HG02938 (cell line): Measurements from ENCODE around the gene ATP2B2.
"Not testable (repeated sequence)": the region's sequence is repeated elsewhere in the genome, so short reads cannot be mapped to it uniquely, and the experiment has no call there.

Experiments used
- ATAC-seq: cut with Tn5 transposase; IDR thresholded peaks from one replicate; pipeline ENCODE4 v1.9.1; 2021; ENCODE audit warnings: mild to moderate bottlenecking, moderate library complexity; ENCODE audit not compliant: unreplicated experiment

Gene ATP2B2

GRCh38 chr3:10311710-10312109, 193.7 kb downstream of the ATP2B2 start:
- no peak for ATAC-seq

DNA sequence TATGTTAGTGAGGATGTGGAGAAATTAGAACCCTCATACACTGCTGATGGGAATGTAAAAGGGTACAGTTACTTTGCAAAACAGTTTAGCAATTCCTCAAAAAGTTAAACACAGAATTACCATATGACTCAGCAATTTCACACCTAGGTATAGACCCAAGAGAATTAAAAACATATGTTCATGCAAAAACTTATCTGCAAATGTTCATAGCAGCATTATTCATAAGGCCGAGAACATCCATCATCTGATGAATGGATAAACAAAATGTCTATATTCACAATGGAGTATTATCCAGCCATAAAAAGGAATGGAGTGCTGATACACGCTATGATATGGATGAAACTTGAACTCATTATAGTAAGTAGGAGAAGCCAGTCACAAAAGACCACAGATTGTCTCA, 194.8 kb downstream of the ATP2B2 start:
- ATAC-seq, result no peak

DNA sequence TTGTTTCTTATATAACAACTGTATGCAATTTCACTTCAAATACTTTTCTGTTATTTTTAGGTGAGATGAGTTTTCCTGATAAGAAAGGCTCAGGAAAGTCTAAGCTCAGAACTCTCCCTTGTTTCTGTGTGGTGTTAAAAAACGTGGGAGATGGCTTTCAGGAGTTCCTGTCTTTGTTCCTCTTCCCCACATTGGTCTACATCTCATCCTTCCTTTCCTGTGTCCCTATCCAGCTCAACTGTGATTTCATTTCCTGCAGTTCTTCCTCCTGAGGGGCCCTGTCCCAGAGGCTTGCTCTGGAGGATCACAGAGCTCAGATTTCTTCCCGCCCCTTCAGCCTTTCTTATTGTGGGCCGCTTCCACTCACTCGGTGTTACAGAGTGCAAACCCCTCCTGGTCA, 195.7 kb downstream of the ATP2B2 start:
- ATAC-seq, result no peak

- no peak for ATAC-seq
Observed at GRCh38 chr3:10308678-10309077, 196.7 kb downstream of the ATP2B2 start.

GRCh38 chr3:10306156-10306555, 199.2 kb downstream of the ATP2B2 start:
- no peak for ATAC-seq

DNA sequence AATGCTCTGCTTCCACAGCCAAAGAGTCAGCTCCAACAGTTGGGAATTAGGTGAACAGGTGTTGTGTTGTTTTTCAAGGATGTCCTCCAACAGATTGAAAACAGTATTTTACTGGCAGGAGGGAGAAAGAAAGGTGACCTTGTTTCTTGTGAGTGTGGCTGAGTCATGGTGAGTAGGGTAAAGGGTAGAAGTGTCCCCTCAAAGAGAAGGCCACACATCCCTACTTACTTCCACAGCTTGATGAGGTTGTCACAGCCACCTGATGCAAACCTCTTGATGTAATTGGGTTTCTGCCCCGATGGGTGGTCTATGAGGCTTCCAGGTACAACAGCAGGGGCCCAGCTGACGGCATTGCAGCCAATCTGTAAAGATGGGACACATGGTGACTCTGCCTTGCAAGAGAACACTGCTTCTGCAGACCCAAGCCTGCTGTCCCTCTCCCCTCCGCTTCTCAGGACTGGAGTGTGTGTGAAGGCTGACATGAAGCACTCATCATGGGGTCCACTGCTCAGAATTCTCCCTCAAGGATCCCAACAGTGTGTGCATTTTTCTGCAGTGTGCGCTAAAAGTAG, 200.0 kb downstream of the ATP2B2 start:
- no peak for ATAC-seq

DNA sequence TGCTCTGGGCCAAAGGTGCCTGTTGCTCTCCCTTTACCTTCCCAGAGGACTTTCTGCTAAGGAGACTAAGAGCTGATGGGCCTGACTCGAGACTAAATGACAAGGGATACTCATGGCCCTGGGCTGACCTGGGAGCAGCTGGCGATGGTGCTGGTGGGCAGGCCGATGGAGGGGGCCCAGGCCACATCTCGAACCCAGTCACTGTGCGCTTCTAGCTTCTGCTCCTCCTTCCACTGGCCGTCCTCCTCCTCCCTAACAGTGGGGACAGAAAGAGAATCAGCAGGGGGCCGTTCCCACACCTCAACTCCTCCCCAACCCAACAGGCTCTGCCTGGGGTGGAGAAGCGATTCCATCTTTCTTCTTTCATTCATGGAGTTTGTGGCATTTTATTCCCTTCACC, 200.5 kb downstream of the ATP2B2 start:
- no peak for ATAC-seq

GRCh38 chr3:10303785-10304184, 201.6 kb downstream of the ATP2B2 start:
- ATAC-seq, result no peak

DNA sequence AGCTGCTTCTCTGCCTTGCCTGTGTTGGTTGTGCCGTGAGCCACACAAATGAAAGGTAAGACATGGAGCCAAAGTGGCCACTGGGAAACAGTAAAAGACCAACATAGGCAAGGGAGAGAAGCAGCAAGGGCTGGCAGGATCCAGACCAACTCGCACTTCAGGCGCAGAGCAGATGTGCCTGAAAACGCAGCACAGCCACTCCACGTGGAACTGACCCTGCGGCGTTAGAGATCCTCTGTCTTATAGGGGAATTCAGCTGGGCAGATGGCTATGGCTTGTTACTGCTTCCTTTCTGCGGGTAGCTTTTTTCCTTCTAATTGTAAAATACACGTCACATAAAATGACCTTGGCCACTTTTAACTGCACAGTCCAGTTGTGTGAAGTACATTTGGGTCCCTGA, 202.3 kb downstream of the ATP2B2 start:
- ATAC-seq, result no peak

GRCh38 chr3:10300087-10300486, 205.3 kb downstream of the ATP2B2 start:
- ATAC-seq, result peak; percentile 3

GRCh38 chr3:10299679-10300078, 205.7 kb downstream of the ATP2B2 start:
- ATAC-seq, result peak; percentile 75

- no peak for ATAC-seq
Observed at GRCh38 chr3:10299175-10299574, 206.2 kb downstream of the ATP2B2 start.

DNA sequence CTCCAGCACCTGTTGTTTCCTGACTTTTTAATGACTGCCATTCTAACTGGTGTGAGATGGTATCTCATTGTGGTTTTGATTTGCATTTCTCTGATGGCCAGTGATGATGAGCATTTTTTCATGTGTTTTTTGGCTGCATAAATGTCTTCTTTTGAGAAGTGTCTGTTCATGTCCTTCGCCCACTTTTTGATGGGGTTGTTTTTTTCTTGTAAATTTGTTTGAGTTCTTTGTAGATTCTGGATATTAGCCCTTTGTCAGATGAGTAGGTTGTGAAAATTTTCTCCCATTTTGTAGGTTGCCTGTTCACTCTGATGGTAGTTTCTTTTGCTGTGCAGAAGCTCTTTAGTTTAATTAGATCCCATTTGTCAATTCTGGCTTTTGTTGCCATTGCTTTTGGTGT, 207.3 kb downstream of the ATP2B2 start:
- not testable (repeated sequence) for ATAC-seq

GRCh38 chr3:10294030-10294586, 211.3 kb downstream of the ATP2B2 start:
- no peak for ATAC-seq

DNA sequence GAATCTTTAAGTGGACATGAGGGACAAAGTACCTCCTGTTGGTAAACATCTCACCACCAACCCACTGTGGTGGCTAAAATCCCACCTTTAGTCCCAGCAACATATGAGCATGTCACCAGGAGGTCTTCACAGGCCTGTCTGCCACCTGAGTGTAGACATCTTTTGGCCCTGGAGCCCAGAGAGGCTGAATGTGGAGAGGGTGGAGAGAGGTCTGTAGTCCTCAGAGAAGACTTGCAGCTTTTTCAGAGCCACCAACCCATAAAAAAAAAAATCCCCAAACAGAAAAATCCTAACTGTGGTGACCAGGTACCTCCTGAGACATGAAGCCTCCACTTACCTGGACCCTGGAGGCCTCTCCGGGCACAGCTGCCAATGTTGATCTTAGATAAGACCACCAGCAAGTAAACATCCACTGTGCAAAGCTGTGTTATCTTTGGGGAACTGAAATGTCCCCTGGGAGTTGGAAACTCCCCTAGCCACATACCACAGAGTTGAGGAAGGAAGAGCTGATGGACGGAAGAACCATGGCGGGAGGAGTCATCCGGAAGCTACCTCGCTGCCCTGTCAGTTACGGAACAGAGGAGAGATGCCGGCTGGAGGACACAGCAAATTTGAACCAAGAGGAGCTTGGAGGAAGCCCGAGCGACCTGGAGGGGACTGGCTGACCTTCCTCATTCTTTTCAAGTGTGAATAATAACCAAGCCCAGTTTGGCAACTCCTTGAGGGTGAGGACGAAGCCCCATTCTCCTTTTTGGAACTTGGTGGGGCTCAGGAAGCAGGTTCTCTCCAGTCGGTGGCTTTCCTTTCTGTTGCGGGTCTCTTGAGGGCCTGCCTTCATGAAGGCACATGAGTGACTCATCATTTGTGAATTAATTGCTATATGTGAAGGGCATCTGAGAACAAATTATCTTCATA, 212.6 kb downstream of the ATP2B2 start, which contains the start of gene GHRL:
TSS of gene GHRL (minus strand) at position 443 of the 915 bp plus-strand sequence. CDS start 2,767 bp downstream, outside the sequence.
- peak; percentile 70 for ATAC-seq

DNA sequence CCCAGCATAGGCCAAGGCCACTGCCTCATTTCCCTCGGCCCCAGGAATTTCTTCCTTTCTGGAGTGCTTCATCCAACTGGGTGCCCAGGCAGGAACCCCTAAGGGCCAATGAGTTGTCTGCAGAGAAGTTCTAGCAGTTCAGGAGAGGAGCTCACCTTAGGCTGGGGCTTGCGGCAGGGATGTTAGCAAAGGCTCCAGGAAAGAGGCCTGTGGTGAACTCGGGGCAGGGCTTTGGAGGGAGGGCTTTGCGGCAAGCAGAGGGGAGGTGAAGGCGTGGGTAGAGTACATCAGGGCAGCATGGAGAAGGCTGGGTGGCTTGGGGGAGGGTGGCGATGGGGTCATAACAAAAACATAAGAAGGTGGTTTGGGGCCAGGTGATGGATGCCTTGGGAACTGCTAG, 213.7 kb downstream of the ATP2B2 start:
- no peak for ATAC-seq

DNA sequence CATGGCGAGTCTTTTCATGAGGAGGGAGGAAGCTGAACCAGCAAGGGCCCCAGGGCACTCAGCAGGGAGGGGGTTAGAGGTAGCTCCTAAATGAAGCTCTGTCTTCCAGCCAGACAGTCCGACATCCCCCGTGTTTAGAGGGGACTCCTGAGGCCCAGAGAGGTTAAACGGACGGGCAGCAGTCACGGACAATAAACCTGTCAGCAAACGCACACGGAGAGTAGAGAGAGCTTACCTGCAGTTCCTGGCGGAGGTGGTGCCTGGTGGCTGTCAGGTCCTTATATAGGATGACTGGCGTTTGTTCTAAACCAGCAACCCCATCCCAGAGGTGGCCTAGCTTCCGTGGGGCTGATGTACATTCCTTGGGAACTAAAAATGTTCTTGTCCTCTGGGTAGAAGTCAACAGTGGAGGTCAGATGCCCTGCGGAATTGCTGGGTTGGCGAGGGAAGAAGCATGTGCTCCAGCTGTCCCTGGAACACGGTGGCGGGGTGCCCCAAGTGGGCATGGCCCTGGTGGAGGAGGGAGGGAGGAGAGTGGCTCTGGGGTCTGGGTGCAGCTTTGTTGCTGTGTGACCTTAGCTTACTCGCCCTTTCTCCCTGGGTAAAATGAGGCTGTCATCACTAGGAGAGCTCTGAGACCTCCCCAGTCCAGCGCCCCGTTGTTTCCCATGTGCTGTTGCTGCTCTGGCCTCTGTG, 214.8 kb downstream of the ATP2B2 start:
- no peak for ATAC-seq

DNA sequence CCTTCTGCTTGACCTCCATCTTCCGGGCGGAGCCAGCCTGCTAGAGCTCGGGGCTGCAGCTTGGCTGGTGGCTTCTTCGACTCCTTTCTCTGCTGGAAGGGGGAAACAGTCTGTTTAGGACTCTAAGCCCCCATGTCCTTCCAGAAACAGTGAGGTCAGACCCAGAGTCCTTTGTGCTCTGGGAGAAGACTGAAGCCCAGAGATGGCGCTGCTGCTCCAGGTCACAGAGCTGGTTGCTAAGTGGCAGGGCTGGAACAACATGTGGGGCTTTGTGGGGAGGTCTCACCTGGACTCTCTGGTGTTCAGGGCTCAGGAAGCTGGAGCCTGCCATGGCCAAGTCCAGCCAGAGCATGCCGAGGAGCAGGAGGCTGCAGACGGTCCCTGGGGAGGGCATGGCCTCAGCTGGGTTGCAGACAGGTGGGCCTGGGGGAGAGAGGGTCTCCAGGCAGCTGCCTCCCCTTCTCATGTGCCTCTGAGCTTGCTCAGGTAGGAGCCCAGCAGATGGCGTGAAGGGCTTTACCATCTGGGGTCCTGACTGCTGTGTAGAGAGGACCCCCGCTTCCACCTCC, 215.5 kb downstream of the ATP2B2 start:
- ATAC-seq, result no peak

DNA sequence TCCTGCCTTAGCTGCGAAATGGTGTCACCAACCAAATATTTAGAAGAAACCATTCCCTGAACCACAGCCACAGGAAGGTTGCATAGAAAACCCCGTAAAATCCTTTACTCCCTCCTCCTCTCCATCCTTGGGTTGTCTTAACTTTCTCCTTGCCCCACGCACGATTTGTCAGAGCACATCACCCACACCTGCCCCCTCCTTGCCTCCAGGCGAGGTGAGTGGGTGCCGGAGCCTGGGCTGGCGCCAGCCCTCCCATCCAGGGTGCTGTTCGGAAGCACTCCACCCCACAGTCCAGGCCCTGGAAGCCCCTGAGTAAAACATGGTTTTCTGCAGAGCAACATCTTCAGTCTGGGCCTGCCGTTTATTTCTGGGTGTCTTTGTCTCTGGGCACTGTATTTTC, 216.3 kb downstream of the ATP2B2 start:
- no peak for ATAC-seq

DNA sequence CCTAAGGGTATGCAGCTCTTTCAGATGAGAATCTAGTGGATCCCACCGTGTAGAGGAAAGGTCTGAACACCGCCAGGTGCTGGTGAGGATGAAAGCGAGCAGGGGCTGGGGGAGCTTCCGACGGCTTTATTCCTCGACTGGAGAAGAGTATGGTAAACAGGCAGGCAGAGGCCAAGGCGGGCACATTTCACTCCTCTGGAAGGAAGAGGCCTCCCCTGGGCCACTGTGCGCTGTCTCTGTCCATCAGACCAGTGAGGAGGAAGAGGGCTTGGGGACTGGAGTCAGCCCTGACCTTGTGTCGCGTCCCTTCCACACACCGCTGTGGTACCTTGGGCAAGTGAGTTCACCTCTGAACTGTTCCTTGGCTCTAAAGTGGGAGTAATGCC, 216.8 kb downstream of the ATP2B2 start:
- no peak for ATAC-seq

DNA sequence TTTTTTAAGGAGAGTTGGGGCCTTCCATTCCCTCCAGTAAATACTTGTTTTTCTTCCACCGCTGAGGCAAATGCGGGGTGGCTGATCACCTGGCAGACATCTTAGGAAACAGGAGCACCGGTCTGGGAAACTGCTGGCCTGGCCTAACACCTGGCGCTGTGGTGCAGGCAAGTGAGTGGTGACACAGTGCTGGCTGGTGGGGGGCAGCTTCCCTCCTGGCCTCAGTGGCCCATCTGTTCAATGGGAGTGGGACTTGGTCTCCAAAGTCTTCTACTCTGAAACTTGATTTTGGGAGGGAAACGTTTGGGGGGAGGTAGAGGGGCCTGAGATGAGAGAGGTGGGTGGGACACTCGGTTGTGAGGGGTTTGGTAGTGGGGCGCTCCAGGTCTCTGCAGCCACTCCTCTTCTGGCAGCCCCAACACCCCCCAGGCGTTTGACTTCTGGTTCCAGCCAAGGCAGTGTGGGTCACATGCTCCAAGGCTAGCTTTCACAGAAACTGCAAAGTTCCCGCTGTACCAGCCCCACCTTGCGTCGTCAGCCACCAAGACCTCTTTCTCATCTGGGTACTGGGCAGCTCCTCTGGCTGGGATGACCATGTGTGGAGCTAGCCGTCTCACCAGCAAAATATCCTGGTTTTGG, 217.3 kb downstream of the ATP2B2 start:
- no peak for ATAC-seq
